ENCODE measurements around the gene TNKS1BP1.

- no peak for TF ChIP-seq ZNF274 (IDR thresholded peaks at IDR 0.05; ENCODE audit: low read depth, low read length)
- TF ChIP-seq YY1 (IDR thresholded peaks at IDR 0.05; ENCODE audit: insufficient read depth, insufficient read length), result no peak
Observed at GRCh38 chr11:57256119-57256518, 68.6 kb downstream of the TNKS1BP1 start.

Measured in NT2/D1 (cell line).